ENCODE data around the gene PPP6R1.

Gene PPP6R1

GRCh38 chr19:55181740-55182139, 77.1 kb downstream of the PPP6R1 start:
- DNase-seq (ENCODE audit: low read depth), result no peak

Data from GM04504 (cell line).